K562 (cell line): Measurements from ENCODE around the gene MAML3. TPM values are rescaled to one million over a fixed set of nuclear protein-coding genes. Genes with fewer than 3 reads are reported as not detected.

Experiments used
- ATAC-seq: fragments of 200-7000 bp; cut with Tn5 transposase; 3 replicates; pipeline ENCODE4 v1.9.1; 2020; ENCODE audit warnings: moderate library complexity
- BruUV-seq: library from RNA; stranded (reverse); fragments of 400-500 nt; replicated peaks from 2 replicates; lab custom pipeline; 2021; lab: Mats Ljungman, UMichigan
- CTCF ChIA-PET: fragments of 300-600 bp; formaldehyde crosslinking; extraction: SDS; loops from one replicate; lab custom pipeline; 2021; ENCODE audit warnings: low intra/inter-chr PET ratio; lab: Yijun Ruan, JAX
- POLR2A ChIA-PET: fragments of 300-600, 350-650 bp; sonication (Branson Sonifier 250); formaldehyde crosslinking; extraction: SDS; loops from one replicate; lab custom pipeline; 2021; ENCODE audit warnings: antibody characterized with exemption, inconsistent platforms; lab: Yijun Ruan, JAX
- DNase-seq, 4 experiments: peaks; one replicate each; pipeline versions ENCODE4 v3.0.0 to v3.0.0-alpha.2; 2011 to 2018; ENCODE audit warnings: low spot score in 3 of 4, mixed read lengths in 3 of 4; ENCODE audit errors: extremely low read depth in 1 of 4
- FAIRE-seq: peaks from 2 replicates; lab custom pipeline; 2011; peaks lifted over from hg19 to GRCh38; lab: Jason Lieb, UNC
- H2AFZ ChIP-seq: 2 replicates; pipeline ENCODE4 v1.6.0; 2011; ENCODE audit warnings: low read depth, low read length, control low read depth, inconsistent platforms
- H3K27ac ChIP-seq: fragments of 200-600 bp; 3 replicates; pipeline ENCODE4 v1.8.0; 2011; ENCODE audit warnings: low read depth, mild to moderate bottlenecking, control low read depth, inconsistent platforms, low read length, moderate library complexity, mixed read lengths; ENCODE audit errors: extremely low read depth
- H3K27me3 ChIP-seq, 2 experiments: fragments of 300-600 bp in 1 of 2; 2 replicates in 1 of 2; 3 replicates in 1 of 2; pipeline versions ENCODE4 v1.6.0 to v1.8.0; 2011; ENCODE audit warnings: inconsistent platforms in 2 of 2, low read length in 2 of 2, mild to moderate bottlenecking in 1 of 2, mixed read lengths in 1 of 2, moderate library complexity in 1 of 2; ENCODE audit not compliant: control insufficient read depth in 2 of 2, insufficient read depth in 2 of 2
- H3K36me3 ChIP-seq: fragments of 300-600 bp; 3 replicates; pipeline ENCODE4 v1.8.0; 2011; ENCODE audit warnings: mild to moderate bottlenecking, low read length, inconsistent platforms; ENCODE audit not compliant: control insufficient read depth, insufficient read depth
- H3K4me1 ChIP-seq, 2 experiments: fragments of 200-600 bp in 1 of 2; replicated peaks in 1 of 2; 2 replicates in 1 of 2; 3 replicates in 1 of 2; pipeline versions ENCODE4 v1.5.1 to v1.8.0; 2011; ENCODE audit warnings: inconsistent platforms in 2 of 2, low read length in 2 of 2, mild to moderate bottlenecking in 1 of 2, mixed read lengths in 1 of 2, moderate library complexity in 1 of 2; ENCODE audit not compliant: control insufficient read depth in 2 of 2, insufficient read depth in 2 of 2
- H3K4me2 ChIP-seq: 2 replicates; pipeline ENCODE4 v1.6.1; 2011; ENCODE audit warnings: low read length, control low read depth, inconsistent platforms, mixed read lengths; ENCODE audit not compliant: insufficient read depth
- H3K4me3 ChIP-seq: fragments of 200-600 bp; sonication (generic), shearing (Covaris generic); 2 replicates; pipeline ENCODE4 v1.5.1; 2016; ENCODE audit warnings: control low read depth, inconsistent platforms
- H3K79me2 ChIP-seq: fragments of 200-600 bp; 3 replicates; pipeline ENCODE4 v1.8.0; 2011; ENCODE audit warnings: low read length, inconsistent platforms; ENCODE audit not compliant: control insufficient read depth, insufficient read depth
- H3K9ac ChIP-seq, 2 experiments: 2 replicates each; pipeline versions ENCODE4 v1.6.0 to v1.6.1; 2011; ENCODE audit warnings: low read depth in 2 of 2, low read length in 2 of 2, control low read depth in 1 of 2, inconsistent platforms in 1 of 2, mild to moderate bottlenecking in 1 of 2, mixed read lengths in 1 of 2; ENCODE audit not compliant: insufficient read depth in 1 of 2
- H3K9me1 ChIP-seq: one replicate; pipeline ENCODE4 v1.6.0; 2011; ENCODE audit warnings: inconsistent platforms, mild to moderate bottlenecking, low read length, moderate library complexity; ENCODE audit not compliant: control insufficient read depth, insufficient read depth
- H3K9me3 ChIP-seq: replicated peaks from 2 replicates; pipeline ENCODE4 v1.5.1; 2011; ENCODE audit warnings: low read depth, low read length, inconsistent platforms; ENCODE audit not compliant: control insufficient read depth, insufficient read depth
- H4K20me1 ChIP-seq: replicated peaks from 2 replicates; pipeline ENCODE4 v1.6.1; 2011; ENCODE audit warnings: low read length, inconsistent platforms, mixed read lengths; ENCODE audit not compliant: control insufficient read depth, insufficient read depth
- KDM1A ChIP-seq, 2 experiments: fragments of 450-650 bp; IDR thresholded peaks; 2 replicates each; pipeline ENCODE4 v1.6.1; 2016; ENCODE audit warnings: mild to moderate bottlenecking in 2 of 2
- SMARCA4 ChIP-seq: fragments of 450-650 bp; IDR thresholded peaks from 2 replicates; pipeline ENCODE4 v1.6.1; 2016
- SRSF1 ChIP-seq: fragments of 200-400 bp; formaldehyde crosslinking; IDR thresholded peaks from 2 replicates; pipeline ENCODE4 v1.6.1; 2017; ENCODE audit warnings: mild to moderate bottlenecking, low read depth, low read length, moderate library complexity
- ZNF586 ChIP-seq: fragments of 450-650 bp; formaldehyde crosslinking; conservative IDR thresholded peaks from 2 replicates; pipeline ENCODE4 v1.4.0; 2020; ENCODE audit warnings: mild to moderate bottlenecking, moderate library complexity
- WGBS: fragments of 100-300 bp; shearing (Covaris generic); methylation state at CpG from one replicate; pipeline ENCODE4 v1.1.6; 2016; ENCODE audit warnings: low coverage, mixed read lengths; ENCODE audit not compliant: insufficient coverage; ENCODE audit errors: missing lambda C conversion rate; 5-methylcytosine and 5-hydroxymethylcytosine counted together
- in situ Hi-C: fragments of 300-500 bp; cut with MboI; formaldehyde crosslinking; loops from 4 replicates; pipeline ENCODE4 v1.15.0; 2018; ENCODE audit warnings: inconsistent platforms, mixed read lengths
- intact Hi-C: fragments of 100-400 bp; cut with micrococcal nuclease; formaldehyde crosslinking; loops from 2 replicates; pipeline ENCODE4 v1.14.2; 2022
- polyA plus RNA-seq, 8 experiments: library from polyadenylated mRNA; depleted of rRNA in 4 of 8; stranded (reverse) in 5 of 8; unstranded in 3 of 8; fragments of >200 nt; fragmentation: Nextera tagmentation in 2 of 8; fragmentation: Illumina TruSeq in 1 of 8; extraction: Ambion mirVana in 2 of 8; extraction: Trizol in 1 of 8; gene quantifications; 2 replicates each; pipeline versions ENCODE4 v1.2.1 to v1.2.3, GENCODE V29; 2011 to 2014; ENCODE audit warnings: inconsistent platforms in 1 of 8, missing spikeins in 1 of 8
- total RNA-seq, 7 experiments: library from RNA; depleted of rRNA in 6 of 7; stranded (reverse); fragments of >200 nt in 6 of 7; fragmentation: Illumina TruSeq in 2 of 7; extraction: Trizol in 2 of 7; gene quantifications; 2 replicates each; pipeline versions ENCODE4 v1.2.1 to v1.2.3, GENCODE V29; 2011 to 2021; ENCODE audit warnings: low replicate concordance in 1 of 7
- TF ChIP-seq, protein P1 (sequence below): fragments of 250-450 bp; sonication (Bioruptor Pico); IDR thresholded peaks from 2 replicates; pipeline ENCODE4 v1.5.0; 2022; ENCODE audit warnings: mild to moderate bottlenecking
- TF ChIP-seq, protein P2 (sequence below), 2 experiments: fragments of 200-800 bp in 1 of 2; sonication (Bioruptor generic) in 1 of 2; sonication (generic) in 1 of 2; formaldehyde crosslinking in 1 of 2; IDR thresholded peaks in 1 of 2; conservative IDR thresholded peaks in 1 of 2; 2 replicates each; pipeline versions ENCODE4 v1.5.0 to v1.6.1; 2016 to 2020; ENCODE audit warnings: missing compliant biosample characterization in 1 of 2, missing genetic modification characterization in 1 of 2, missing genetic modification reagents in 1 of 2

MAML3 gene
- total and polyA plus RNA-seq, 9 of the 15 experiments (the other 6 are each of a cell fraction or from before 2014, with no cell fraction given), result 0.01 to 0.55 (median 0.25) TPM

GRCh38 chr4:140121646-140122045, 32.3 kb downstream of the MAML3 start:
- FAIRE-seq, result no peak
- H3K9me1 ChIP-seq, result no peaks in the 10 kb centered on the region
- no peak overlapping the region for H2AFZ ChIP-seq
- 0% methylated on average over 3 of the region's 3 CpGs for WGBS
- TF ChIP-seq SMARCA4, result no peak
- TF ChIP-seq SRSF1, result no peak
- no peaks in the 10 kb centered on the region for H3K27me3 ChIP-seq
- no peak overlapping the region for H3K27ac ChIP-seq
- no peaks in the 10 kb centered on the region for H3K36me3 ChIP-seq
- H3K4me1 ChIP-seq, result no peaks in the 10 kb centered on the region
- H4K20me1 ChIP-seq, result no peaks in the 10 kb centered on the region
- no peaks in the 10 kb centered on the region for H3K79me2 ChIP-seq
- POLR2A ChIA-PET, result no interaction called here
- no peak for DNase-seq
- in situ Hi-C loops (no loop called here), intact Hi-C loops (no loop called here)
- CTCF ChIA-PET, result no interaction called here
- no peak overlapping the region for H3K4me3 ChIP-seq
- H3K4me2 ChIP-seq, result no peak overlapping the region
- no TSS peak for BruUV-seq
- ATAC-seq, result no peak
- no peak overlapping the region for H3K9ac ChIP-seq
- H3K9me3 ChIP-seq, result no peaks in the 10 kb centered on the region

- H3K4me1 ChIP-seq, result no peaks in the 10 kb centered on the region
These were observed 34.9 kb downstream of the MAML3 start for GRCh38 chr4:140118931-140119640.

More at GRCh38 chr4:140118931-140119640, 34.9 kb downstream of the MAML3 start:
- ChIA-PET POLR2A (interaction anchor here (1.2 kb wide), 1 partner anchor 13 kb away, joined by 3 read pairs; no protein-coding TSS in a partner anchor), CTCF (no interaction called here)
- Histone ChIP-seq H4K20me1 (no peaks in the 10 kb centered on the region), H3K36me3 (no peaks in the 10 kb centered on the region), H3K27me3 (0 out of 5 replicates have a peak, but pooled peaks cover 0 to under 1% of the 10 kb centered on the region in 2 experiments), H2AFZ (no peak overlapping the region), H3K4me3 (no peak overlapping the region), H3K9me1 (no peaks in the 10 kb centered on the region), H3K79me2 (no peaks in the 10 kb centered on the region), H3K4me2 (no peak overlapping the region), H3K9ac (no peak overlapping the region), H3K27ac (no peak overlapping the region), H3K9me3 (no peaks in the 10 kb centered on the region)
- TF ChIP-seq, protein P1, sequence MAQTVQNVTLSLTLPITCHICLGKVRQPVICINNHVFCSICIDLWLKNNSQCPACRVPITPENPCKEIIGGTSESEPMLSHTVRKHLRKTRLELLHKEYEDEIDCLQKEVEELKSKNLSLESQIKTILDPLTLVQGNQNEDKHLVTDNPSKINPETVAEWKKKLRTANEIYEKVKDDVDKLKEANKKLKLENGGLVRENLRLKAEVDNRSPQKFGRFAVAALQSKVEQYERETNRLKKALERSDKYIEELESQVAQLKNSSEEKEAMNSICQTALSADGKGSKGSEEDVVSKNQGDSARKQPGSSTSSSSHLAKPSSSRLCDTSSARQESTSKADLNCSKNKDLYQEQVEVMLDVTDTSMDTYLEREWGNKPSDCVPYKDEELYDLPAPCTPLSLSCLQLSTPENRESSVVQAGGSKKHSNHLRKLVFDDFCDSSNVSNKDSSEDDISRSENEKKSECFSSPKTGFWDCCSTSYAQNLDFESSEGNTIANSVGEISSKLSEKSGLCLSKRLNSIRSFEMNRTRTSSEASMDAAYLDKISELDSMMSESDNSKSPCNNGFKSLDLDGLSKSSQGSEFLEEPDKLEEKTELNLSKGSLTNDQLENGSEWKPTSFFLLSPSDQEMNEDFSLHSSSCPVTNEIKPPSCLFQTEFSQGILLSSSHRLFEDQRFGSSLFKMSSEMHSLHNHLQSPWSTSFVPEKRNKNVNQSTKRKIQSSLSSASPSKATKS, result no peak
- no peak for TF ChIP-seq ZNF586 (CRISPR knock-in tag)
- TF ChIP-seq, protein P2, sequence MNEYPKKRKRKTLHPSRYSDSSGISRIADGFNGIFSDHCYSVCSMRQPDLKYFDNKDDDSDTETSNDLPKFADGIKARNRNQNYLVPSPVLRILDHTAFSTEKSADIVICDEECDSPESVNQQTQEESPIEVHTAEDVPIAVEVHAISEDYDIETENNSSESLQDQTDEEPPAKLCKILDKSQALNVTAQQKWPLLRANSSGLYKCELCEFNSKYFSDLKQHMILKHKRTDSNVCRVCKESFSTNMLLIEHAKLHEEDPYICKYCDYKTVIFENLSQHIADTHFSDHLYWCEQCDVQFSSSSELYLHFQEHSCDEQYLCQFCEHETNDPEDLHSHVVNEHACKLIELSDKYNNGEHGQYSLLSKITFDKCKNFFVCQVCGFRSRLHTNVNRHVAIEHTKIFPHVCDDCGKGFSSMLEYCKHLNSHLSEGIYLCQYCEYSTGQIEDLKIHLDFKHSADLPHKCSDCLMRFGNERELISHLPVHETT (CRISPR knock-in tag; conservative IDR thresholded peaks at IDR 0.05 in 1 of 2, IDR thresholded peaks at IDR 0.05 in 1 of 2), result no peak
- TF ChIP-seq KDM1A (IDR thresholded peaks at IDR 0.05), result no peak
- ATAC-seq (no peak), FAIRE-seq (no peak), DNase-seq (no peak)
- in situ Hi-C loops (no loop called here), intact Hi-C loops (no loop called here)
- no TSS peak for BruUV-seq
- 3% methylated on average over 4 of the region's 4 CpGs for WGBS
